Astrocyte of the spinal cord (primary cell): Measurements from ENCODE around the gene ZMYM4.

Experiments used
- DNase-seq: peaks from one replicate; pipeline ENCODE4 v3.0.0; 2011; ENCODE audit warnings: low read depth, low spot score
- H3K4me3 ChIP-seq: 2 replicates; pipeline ENCODE4 v1.5.1; 2011; ENCODE audit warnings: low read depth, mild to moderate bottlenecking, low read length, moderate library complexity
- in situ Hi-C: cut with HindIII; loops from 2 replicates; pipeline ENCODE4 v1.10.0; 2017; ENCODE audit warnings: low sequenced_read_pairs
- TF ChIP-seq, protein P1 (sequence below): IDR thresholded peaks from 2 replicates; pipeline ENCODE4 v1.5.1; 2012; ENCODE audit warnings: low read depth, mild to moderate bottlenecking, low read length, inconsistent platforms

Gene ZMYM4

DNA sequence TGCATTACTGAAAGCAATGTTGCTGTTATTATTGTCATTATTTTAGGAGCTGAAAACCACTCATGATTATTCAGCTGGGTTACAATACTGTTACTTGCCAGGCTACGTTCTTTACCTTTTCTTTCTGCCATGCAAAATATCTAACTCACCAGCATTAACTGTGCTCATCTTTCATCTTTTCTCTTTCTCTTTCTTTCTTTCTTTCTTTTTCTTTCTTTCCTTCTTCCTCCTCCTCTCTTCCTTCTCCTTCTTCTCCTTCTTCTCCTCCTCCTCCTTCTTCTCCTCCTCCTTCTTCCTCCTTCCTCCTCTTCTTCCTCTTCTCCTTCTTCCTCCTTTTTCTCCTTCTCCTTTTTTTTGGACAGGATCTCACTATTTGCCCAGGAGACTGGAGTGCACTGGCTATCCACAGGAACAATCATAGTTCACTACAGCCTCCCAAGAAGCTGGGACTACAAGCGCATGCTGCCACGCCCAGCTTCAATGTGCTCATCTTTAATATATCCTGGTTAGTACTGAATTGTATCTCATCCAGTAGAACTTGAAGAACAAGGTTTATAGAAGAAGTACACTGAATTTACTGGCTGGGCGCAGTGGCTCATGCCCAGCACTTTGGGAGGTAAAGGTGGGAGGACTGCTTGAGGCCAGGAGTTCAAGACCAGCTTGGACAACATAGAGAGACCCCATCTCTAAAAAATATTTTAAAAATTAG, 6.9 kb upstream of the ZMYM4 start:
- in situ Hi-C loops: no loop called here
- no peak overlapping the region for H3K4me3 ChIP-seq
- TF ChIP-seq, protein P1, sequence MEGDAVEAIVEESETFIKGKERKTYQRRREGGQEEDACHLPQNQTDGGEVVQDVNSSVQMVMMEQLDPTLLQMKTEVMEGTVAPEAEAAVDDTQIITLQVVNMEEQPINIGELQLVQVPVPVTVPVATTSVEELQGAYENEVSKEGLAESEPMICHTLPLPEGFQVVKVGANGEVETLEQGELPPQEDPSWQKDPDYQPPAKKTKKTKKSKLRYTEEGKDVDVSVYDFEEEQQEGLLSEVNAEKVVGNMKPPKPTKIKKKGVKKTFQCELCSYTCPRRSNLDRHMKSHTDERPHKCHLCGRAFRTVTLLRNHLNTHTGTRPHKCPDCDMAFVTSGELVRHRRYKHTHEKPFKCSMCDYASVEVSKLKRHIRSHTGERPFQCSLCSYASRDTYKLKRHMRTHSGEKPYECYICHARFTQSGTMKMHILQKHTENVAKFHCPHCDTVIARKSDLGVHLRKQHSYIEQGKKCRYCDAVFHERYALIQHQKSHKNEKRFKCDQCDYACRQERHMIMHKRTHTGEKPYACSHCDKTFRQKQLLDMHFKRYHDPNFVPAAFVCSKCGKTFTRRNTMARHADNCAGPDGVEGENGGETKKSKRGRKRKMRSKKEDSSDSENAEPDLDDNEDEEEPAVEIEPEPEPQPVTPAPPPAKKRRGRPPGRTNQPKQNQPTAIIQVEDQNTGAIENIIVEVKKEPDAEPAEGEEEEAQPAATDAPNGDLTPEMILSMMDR: no peak
- DNase-seq: no peak

DNA sequence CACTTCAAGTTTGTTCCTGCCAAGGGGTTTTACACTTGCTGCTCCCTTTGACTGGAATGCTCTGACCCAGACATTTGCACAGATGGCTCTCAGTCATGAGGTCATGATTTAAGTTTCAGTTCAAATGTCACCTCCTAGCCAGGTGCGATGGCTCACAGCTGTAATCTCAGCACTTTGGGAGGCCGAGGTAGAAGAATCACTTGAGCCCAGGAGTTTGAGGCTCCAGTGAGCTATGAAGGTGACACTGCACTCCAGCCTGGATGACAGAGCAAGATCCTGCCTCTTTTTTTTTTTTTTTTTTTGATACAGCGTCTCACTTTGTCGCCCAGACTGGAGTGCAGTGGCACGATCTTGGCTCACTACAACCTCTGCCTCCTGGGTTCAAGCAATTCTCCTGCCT, 4.5 kb upstream of the ZMYM4 start:
- DNase-seq: no peak
- TF ChIP-seq, protein P1: no peak
- no peak overlapping the region for H3K4me3 ChIP-seq
- in situ Hi-C loops: no loop called here

DNA sequence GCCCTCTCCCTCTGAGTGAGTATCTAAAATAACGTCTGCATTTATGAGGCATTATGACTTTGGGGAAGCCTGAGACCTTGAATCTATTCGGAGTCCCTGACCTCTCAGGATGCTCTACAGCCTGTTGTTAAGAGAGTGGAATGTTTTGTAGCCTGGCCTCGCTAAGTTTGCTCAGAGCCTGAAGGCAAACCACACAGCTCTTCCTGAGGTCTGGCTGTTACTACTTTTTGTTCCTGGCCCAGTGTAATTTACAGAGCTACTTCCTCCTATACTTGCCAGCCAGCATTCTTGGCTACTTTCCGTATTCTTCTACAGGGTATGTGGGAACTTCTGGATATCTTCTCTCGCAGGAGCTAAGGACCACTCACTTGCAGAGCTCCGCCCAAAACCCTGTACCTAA, 3.6 kb upstream of the ZMYM4 start:
- DNase-seq: peak; percentile 57
- in situ Hi-C loops: no loop called here
- TF ChIP-seq, protein P1: no peak
- H3K4me3 ChIP-seq: no peak overlapping the region

DNA sequence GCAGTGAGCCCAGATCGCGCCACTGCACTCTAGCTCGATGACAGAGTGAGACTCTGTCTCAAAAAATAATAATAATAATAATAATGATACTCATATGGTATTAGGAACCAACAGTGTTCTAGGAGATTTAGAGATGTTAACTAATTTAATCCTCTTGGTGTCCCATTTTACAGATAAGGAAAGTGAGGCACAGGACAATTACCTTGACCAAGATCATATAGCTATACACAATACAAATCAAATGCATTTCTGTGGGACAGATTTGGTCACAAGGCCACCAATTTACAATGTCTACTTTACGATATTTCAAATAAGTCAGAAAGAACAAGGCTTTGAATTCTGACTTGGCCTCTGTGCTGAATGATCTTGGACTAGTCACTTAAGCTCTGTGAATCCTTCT, 2.2 kb upstream of the ZMYM4 start:
- in situ Hi-C loops: no loop called here

DNA sequence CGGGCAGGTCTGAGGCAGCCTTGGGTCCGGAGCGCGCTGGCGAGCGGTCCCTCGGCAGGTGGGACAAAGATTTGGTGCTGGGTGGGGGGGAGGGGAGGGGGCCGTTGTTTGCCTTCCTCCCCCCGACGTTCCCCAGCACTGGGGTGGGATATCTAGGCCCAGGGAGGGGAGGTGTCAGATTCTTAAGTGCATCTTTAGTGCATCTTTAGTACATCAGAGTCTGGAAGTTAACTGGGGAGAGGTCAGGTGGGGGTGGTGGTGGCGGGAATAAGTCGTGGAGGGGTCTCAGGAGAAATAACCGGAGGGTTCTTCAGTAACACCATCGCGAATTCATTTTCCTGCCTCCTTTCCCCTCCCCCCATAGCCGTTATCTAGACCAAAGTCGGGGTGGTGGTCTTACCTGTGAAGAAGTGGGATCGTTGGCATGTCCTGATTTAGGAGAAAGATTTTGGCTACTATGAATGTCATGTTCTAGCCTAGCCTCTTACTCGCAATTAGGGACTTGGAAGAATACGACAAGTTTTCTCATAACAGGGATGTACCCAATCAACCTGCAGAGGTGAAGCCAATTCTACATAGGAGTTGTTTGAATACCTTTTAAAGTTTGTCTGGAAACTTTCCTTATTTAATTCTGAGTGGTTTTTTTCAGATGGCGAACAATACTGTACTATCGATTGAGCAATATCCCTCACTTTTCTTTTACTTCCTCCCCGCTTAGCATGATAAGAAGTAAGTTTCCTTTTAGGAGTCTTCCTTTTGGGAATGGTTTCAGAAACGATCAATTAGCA, 886 bp downstream of the ZMYM4 start:
- TF ChIP-seq, protein P1: no peak
- peak overlapping the region; percentile 85 for H3K4me3 ChIP-seq
- DNase-seq: peak; percentile 13
- in situ Hi-C loops: no loop called here

More for the DNA sequence above, 2.2 kb upstream of the ZMYM4 start:
- DNase-seq: no peak
- TF ChIP-seq, protein P1: no peak
- H3K4me3 ChIP-seq: no peak overlapping the region

DNA sequence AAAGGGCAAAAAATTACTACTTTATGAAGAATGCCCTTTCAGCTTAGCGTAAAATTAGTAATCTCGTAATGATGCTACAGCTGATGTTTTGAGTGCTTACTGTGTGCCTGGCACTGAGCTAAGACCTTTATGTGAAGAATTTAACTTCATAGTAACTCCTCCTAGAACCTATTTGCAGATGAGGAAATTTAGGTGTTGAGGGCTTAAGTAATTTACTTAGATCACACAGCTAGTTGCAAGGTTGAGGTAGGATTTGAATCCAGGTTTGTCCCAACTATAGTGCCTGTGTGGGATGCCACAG, 1.4 kb downstream of the ZMYM4 start:
- DNase-seq: no peak
- in situ Hi-C loops: no loop called here
- TF ChIP-seq, protein P1: no peak
- peak overlapping the region; percentile 85 for H3K4me3 ChIP-seq
